ENCODE results near the gene CLEC16A.
A peak's percentile ranks its signal among the peaks of the same experiment; 100 is the strongest.

Gene CLEC16A

GRCh38 chr16:11017499-11017898 is 73.1 kb downstream of the CLEC16A start:
- H3K36me3 ChIP-seq (ENCODE audit: insufficient read depth, low read length): peaks cover 18% of the 10 kb centered on the region
- no peaks in the 10 kb centered on the region for H3K79me2 ChIP-seq (ENCODE audit: insufficient read depth, low read length)
- ATAC-seq (ENCODE audit: insufficient read depth, low read depth): no peak

GRCh38 chr16:11020388-11020787 is 76.0 kb downstream of the CLEC16A start:
- no peak for TF ChIP-seq EZH2 (IDR thresholded peaks at IDR 0.05; ENCODE audit: borderline replicate concordance, low read depth, low read length, severe bottlenecking)
- TF ChIP-seq, protein P1, sequence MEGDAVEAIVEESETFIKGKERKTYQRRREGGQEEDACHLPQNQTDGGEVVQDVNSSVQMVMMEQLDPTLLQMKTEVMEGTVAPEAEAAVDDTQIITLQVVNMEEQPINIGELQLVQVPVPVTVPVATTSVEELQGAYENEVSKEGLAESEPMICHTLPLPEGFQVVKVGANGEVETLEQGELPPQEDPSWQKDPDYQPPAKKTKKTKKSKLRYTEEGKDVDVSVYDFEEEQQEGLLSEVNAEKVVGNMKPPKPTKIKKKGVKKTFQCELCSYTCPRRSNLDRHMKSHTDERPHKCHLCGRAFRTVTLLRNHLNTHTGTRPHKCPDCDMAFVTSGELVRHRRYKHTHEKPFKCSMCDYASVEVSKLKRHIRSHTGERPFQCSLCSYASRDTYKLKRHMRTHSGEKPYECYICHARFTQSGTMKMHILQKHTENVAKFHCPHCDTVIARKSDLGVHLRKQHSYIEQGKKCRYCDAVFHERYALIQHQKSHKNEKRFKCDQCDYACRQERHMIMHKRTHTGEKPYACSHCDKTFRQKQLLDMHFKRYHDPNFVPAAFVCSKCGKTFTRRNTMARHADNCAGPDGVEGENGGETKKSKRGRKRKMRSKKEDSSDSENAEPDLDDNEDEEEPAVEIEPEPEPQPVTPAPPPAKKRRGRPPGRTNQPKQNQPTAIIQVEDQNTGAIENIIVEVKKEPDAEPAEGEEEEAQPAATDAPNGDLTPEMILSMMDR (IDR thresholded peaks at IDR 0.05; ENCODE audit: borderline replicate concordance, extremely low read depth, low read length, poor library complexity, severe bottlenecking): no peak
- Histone ChIP-seq H3K36me3 (ENCODE audit: insufficient read depth, low read length) (peaks cover 33% of the 10 kb centered on the region), H3K27me3 (ENCODE audit: insufficient read depth, low read length, poor library complexity) (no peaks in the 10 kb centered on the region), H3K4me2 (ENCODE audit: insufficient read depth, low read length) (no peak overlapping the region), H3K79me2 (ENCODE audit: insufficient read depth, low read length) (no peaks in the 10 kb centered on the region), H3K9me3 (ENCODE audit: insufficient read depth, low read length, severe bottlenecking) (peaks cover 8% of the 10 kb centered on the region), H2AFZ (ENCODE audit: low read depth, low read length) (no peak overlapping the region), H3K27ac (ENCODE audit: low read length) (no peak overlapping the region; the same call in 1 of the 2 replicates), H4K20me1 (ENCODE audit: insufficient read depth, low read length) (no peaks in the 10 kb centered on the region), H3K9ac (ENCODE audit: low read depth, low read length) (no peak overlapping the region), H3K4me3 (ENCODE audit: low read depth in 1 of 2, low read length in 2 of 2) (no peak overlapping the region), H3K4me1 (ENCODE audit: insufficient read depth, low read length) (peaks cover 13% of the 10 kb centered on the region)
- ATAC-seq (ENCODE audit: insufficient read depth, low read depth): no peak
- no peak for DNase-seq

More at GRCh38 chr16:11017499-11017898, 73.1 kb downstream of the CLEC16A start:
- no peak for DNase-seq
- H3K9ac ChIP-seq (ENCODE audit: low read depth, low read length): no peak overlapping the region
- H3K27me3 ChIP-seq (ENCODE audit: insufficient read depth, low read length, poor library complexity): no peaks in the 10 kb centered on the region
- H3K9me3 ChIP-seq (ENCODE audit: insufficient read depth, low read length, severe bottlenecking): no peaks in the 10 kb centered on the region
- no peak overlapping the region for H3K4me3 ChIP-seq (ENCODE audit: low read depth in 1 of 2, low read length in 2 of 2)
- H3K27ac ChIP-seq (ENCODE audit: low read length): peak overlapping the region; percentile 37; the same call in 1 of the 2 replicates
- H2AFZ ChIP-seq (ENCODE audit: low read depth, low read length): no peak overlapping the region
- H4K20me1 ChIP-seq (ENCODE audit: insufficient read depth, low read length): no peaks in the 10 kb centered on the region
- no peak overlapping the region for H3K4me2 ChIP-seq (ENCODE audit: insufficient read depth, low read length)
- H3K4me1 ChIP-seq (ENCODE audit: insufficient read depth, low read length): peaks cover 16% of the 10 kb centered on the region
- TF ChIP-seq, protein P1 (IDR thresholded peaks at IDR 0.05; ENCODE audit: borderline replicate concordance, extremely low read depth, low read length, poor library complexity, severe bottlenecking): no peak
- TF ChIP-seq EZH2 (IDR thresholded peaks at IDR 0.05; ENCODE audit: borderline replicate concordance, low read depth, low read length, severe bottlenecking): no peak

GRCh38 chr16:11020792-11021551 is 76.6 kb downstream of the CLEC16A start:
- DNase-seq: no peak

More at GRCh38 chr16:11020792-11021551, 76.6 kb downstream of the CLEC16A start:
- TF ChIP-seq, protein P1 (IDR thresholded peaks at IDR 0.05; ENCODE audit: borderline replicate concordance, extremely low read depth, low read length, poor library complexity, severe bottlenecking): no peak
- no peak for TF ChIP-seq EZH2 (IDR thresholded peaks at IDR 0.05; ENCODE audit: borderline replicate concordance, low read depth, low read length, severe bottlenecking)
- no peak for ATAC-seq (ENCODE audit: insufficient read depth, low read depth)
- Histone ChIP-seq H3K27me3 (ENCODE audit: insufficient read depth, low read length, poor library complexity) (no peaks in the 10 kb centered on the region), H3K4me2 (ENCODE audit: insufficient read depth, low read length) (no peak overlapping the region), H3K4me3 (ENCODE audit: low read depth in 1 of 2, low read length in 2 of 2) (no peak overlapping the region), H3K27ac (ENCODE audit: low read length) (no peak overlapping the region), H3K79me2 (ENCODE audit: insufficient read depth, low read length) (no peaks in the 10 kb centered on the region), H3K36me3 (ENCODE audit: insufficient read depth, low read length) (peaks cover 39% of the 10 kb centered on the region), H2AFZ (ENCODE audit: low read depth, low read length) (no peak overlapping the region), H4K20me1 (ENCODE audit: insufficient read depth, low read length) (no peaks in the 10 kb centered on the region), H3K9me3 (ENCODE audit: insufficient read depth, low read length, severe bottlenecking) (peaks cover 14% of the 10 kb centered on the region), H3K9ac (ENCODE audit: low read depth, low read length) (no peak overlapping the region), H3K4me1 (ENCODE audit: insufficient read depth, low read length) (peaks cover 9% of the 10 kb centered on the region)
